B cell (primary cell): ENCODE measurements around the gene PRR33.

ENCODE experiments used
- EZH2 ChIP-seq: IDR thresholded peaks from 2 replicates; pipeline ENCODE4 v1.6.1; 2012; ENCODE audit warnings: borderline replicate concordance, low read depth, mild to moderate bottlenecking, moderate library complexity, low read length; ENCODE audit not compliant: insufficient read depth, poor library complexity, severe bottlenecking
- TF ChIP-seq, protein P1 (sequence below): fragments of 200-600 bp; IDR thresholded peaks from one replicate; pipeline ENCODE4 v1.8.0; 2022; ENCODE audit warnings: antibody characterized with exemption, mild to moderate bottlenecking

DNA sequence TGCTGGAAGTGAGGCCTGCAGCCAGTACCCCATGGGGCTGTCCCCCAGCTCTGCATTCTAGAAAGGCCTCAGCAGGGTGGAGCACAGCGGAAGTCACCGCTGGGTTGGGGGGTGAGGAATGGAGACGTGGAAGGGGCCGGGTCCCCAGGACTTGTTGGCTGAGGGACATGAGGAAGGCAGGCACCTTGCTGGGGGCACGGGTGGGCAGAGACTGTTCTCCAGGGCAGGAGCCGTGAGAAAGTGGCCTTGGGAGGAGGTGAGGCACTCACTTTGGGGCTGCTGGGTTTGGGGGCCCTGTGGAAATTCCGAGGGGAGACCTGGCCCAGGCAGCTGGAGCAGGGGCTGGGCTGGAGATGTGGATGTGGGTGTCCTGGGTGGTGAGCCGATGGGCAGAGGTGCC lies 47.9 kb downstream of the PRR33 start:
- TF ChIP-seq EZH2: no peak
- TF ChIP-seq, protein P1, sequence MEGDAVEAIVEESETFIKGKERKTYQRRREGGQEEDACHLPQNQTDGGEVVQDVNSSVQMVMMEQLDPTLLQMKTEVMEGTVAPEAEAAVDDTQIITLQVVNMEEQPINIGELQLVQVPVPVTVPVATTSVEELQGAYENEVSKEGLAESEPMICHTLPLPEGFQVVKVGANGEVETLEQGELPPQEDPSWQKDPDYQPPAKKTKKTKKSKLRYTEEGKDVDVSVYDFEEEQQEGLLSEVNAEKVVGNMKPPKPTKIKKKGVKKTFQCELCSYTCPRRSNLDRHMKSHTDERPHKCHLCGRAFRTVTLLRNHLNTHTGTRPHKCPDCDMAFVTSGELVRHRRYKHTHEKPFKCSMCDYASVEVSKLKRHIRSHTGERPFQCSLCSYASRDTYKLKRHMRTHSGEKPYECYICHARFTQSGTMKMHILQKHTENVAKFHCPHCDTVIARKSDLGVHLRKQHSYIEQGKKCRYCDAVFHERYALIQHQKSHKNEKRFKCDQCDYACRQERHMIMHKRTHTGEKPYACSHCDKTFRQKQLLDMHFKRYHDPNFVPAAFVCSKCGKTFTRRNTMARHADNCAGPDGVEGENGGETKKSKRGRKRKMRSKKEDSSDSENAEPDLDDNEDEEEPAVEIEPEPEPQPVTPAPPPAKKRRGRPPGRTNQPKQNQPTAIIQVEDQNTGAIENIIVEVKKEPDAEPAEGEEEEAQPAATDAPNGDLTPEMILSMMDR: no peak
